GM19035 (cell line): ENCODE results near the gene CPNE6.
A peak's percentile ranks its signal among the peaks of the same experiment; 100 is the strongest.

Source experiments
- ATAC-seq: cut with Tn5 transposase; IDR thresholded peaks from one replicate; pipeline ENCODE4 v1.9.1; 2021; ENCODE audit not compliant: unreplicated experiment

Gene CPNE6

DNA sequence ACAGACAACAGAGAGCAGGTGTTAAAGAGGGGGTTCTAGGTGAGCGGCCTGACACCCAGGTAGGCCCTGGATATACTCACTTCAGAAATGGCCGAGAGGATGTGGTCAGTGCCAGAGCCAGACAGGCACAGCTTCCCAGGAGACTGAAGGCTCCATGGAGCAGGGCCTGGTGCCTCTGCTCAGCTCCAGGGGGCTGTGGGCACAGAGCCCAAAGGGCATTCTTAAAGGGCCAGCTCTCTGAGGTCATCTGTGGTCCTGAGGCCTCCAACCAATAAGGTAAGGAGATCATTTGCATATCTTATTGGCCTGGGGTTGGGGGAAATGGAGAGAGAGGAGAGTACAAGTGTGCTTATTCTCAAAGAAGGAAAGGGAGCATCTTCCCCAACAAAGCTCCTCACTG is 13.1 kb downstream of the CPNE6 start:
- ATAC-seq: no peak

DNA sequence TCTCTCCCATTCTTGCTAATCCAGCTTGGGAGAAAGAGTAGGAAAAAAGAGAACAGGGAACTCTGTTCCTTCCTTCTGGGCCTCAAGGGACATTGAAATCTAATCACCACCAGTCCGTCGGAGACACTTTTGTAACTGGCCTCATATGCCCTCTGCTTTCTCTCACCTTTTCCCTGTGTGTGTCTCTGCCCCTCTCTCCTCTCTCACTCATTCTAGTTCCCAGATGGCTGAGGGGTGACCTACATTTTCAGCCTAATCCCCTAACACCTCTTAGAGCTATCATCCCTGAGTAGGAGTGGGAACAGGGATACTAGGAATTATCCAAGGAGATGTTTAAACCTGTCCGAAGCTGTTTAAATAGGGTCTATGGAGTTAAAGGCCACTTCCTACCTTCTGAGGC is 13.9 kb downstream of the CPNE6 start:
- no peak for ATAC-seq

DNA sequence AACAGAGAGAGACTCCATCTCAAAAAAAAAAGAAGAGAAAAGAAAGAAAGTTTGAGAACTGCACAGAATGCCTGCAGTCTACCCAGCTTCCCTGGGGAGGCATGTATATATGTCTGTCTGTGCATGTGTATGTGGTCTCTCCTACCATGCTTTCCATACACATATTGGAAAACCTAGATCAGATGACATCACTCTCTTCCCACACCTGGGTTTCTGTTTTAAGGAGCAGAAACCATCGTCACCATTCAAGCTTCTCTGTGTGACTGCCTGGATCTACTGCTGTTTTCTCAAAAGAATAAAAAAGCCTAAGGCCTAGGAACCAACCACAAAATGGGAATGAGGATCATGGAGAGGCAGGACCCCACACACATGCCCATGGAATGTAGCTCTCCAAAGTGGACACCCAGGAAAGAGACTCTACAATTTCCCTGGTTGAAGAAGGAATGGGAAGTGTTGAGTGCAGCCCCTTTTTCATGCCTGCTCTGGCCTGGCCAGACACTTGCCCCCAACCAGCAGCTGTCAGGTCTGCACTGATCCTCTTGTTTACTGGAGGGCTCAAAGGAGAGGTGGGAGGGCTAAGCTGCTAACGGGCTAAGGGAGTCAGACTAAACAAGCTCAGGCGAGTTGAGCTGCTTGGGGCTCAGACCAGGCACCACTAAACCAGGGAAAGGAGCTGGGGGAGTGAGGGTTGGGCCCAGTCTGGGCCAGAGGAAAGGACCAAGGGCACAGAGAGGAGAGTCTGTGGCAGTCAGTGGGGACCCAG is 15.0 kb downstream of the CPNE6 start:
- no peak for ATAC-seq

DNA sequence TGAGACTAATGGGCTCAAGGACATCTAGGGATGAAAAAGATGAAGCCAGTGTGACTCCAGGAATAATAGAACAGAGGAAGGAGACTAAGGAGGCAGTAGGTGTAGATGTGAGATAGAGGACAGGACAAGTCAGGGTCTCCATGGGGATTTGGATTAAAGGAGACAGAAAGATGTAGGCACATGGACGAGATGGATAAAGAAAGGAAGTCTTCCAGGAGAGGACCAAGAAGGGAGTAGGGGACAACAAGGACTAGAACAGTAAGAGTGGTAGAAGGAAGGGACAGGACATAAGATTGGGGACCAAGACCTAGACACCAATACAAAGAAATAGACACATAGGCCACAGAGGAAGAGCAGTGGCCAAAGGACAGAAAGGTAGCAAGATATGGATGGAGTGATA is 15.6 kb downstream of the CPNE6 start:
- ATAC-seq: no peak

DNA sequence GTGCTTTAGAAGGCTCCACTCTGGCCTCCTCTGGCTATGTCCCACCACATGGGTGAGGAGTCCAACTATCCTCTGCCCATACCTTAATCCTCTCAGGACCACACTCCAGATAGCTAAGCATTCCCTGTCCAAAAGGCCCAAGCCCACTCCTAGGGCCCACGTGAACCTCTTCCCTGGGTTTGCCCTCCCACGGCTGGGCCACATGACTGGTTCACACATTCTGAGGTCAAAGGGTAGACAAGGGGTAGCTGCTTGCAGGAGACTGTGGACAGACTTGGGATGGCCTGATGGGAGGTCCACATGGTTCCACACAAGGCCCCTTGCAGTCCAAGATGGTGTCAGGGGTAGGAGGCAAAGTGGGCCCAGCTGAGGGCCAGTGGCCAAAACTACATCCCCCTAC is 16.7 kb downstream of the CPNE6 start:
- ATAC-seq: no peak

DNA sequence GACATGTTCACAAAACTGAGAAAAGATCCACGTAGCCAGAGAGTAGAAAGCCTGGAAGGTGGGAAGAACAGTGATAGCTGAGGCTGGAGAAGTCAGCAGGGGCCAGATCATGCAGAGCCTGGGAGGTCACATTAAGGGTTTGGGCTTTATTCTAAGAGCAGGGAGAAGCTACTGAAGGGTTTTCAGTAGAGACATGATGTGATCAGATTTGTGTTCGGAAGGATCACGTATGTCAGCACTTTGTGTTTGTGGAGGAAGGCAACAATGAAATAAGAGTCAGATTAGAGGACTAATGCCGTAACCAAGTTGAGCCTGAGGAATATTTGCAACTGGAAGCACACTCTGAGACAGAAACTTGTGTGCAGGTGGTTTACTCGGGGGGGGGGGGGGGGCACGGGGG is 18.5 kb downstream of the CPNE6 start:
- ATAC-seq: no peak

DNA sequence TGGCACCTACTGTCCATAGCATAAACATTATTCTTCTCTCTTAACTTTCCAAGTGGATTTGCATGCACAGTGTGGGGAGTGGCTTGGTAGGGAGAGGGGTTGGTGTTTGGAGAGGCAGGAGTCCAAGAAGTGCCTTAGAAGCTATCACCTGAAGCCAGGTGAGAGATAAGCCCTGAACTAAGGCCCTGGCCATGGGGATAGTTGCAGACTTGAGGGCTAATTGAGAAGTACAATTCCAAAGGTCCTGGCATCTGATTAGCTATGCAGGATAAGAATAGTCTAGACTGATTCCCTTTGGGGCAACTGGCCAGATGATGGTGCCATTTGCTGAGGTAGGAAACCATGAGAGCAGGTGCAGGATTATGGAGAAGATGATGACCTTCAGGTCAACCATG is 20.7 kb downstream of the CPNE6 start:
- ATAC-seq: no peak

DNA sequence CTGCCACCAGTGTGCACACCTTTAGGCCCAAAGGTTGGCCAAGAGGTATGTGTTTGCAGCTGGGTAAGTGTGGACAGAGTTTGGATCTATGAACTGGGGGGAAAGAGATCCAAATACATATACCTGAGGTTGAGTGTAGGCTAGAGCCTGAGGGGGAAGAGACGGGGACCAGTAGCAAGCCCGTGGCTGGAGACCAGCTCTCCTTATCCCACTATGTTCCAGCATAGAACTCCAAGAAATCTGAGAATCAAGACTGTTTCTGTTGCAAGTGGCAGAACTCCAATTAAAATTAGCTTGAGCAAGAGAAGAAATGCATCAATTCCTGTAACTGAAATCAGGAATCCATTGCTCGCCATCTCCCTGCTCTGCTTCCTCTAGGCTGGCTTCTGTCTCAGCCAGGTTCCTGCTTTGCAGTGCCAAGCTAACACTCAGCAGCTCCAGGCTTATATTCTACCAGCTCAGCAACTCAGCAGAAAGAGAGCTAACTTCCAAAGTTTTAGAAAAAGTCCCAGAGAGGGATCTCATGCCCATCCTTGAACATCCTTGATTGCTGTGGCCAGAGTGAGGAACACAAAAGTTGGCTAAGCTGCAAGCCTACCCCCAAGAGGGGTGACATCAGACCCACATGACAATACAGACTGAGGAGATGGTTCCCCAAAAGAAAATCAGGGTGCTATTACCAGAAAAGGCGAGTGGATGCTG is 21.3 kb downstream of the CPNE6 start:
- ATAC-seq: no peak

DNA sequence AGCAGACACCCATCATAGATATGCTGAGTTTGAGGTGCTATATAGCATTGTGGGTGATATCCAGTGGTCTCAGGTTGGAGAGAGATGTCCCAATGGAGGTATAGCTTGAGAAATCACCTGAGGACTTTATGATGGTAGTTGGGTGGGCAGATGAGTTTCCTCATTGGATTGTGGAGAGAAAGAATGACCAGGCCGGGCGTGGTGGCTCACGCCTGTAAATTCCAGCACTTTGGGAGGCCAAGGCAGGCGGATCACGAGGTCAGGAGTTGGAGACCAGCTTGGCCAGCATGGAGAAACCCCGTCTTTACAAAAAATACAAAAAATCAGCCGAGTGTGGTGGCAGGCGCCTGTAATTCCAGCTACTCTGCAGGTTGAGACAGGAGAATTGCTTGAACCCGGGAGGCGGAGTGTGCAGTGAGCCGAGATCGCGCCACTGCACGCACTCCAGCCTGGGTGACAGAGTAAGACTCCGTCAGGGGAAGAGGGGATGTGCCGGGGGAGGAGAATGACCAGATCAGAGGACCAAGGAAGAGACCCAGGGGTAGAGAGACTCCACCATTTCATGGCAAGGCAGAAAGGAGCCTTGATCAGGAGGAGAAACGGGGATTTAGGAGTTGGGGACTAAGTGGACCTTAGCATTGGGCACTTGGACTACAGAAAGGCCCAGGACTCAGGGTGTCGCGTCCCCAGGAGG is 22.0 kb downstream of the CPNE6 start:
- ATAC-seq: no peak

DNA sequence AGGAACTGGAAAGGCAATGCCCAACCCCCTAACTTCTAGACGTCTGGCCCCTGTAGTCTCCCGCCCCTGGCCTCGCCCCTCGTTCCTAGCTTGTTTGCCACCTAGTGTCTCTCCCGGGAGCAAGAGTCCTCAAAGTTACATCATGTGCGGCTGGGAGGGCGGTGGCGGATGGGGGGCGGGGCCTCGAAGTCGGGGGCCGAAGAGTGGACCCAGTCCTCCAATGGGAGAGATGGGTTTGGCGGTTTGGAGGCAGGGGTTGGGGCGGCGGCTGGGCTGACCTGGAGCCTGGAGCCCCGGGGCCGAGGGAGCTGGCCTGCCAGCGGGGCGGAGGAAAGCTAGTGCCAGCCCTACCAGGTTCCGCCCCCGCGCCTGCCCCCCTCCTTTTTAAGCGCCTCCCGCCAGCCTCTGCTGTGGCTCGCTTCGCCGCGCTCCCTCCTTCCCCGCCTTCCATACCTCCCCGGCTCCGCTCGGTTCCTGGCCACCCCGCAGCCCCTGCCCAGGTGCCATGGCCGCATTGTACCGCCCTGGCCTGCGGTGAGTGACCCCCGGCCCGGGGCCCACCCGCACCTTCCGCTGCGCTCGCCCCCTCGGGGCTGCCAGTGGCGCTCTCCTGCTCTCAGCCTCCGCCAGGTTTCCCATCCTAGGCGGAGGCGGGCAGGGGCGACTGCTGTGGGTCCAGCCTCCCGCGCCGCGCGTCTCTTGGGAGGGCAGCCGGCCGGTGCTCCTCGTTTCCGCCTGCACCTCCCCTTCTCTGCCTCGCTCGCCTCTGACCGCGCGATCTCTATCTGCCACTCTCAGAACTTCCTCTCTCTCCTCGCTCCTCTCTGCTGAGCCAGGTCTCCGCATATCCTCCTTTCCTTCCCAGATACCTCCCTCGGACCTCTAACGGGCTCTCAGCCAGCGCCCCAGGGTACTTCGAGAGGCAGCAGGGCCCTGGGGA is 22.8 kb downstream of the CPNE6 start, which contains the start of gene PCK2:
Gene PCK2, plus strand, starts transcription at position 411 of the 940 bp plus-strand sequence. Its CDS starts 95 bp downstream, at position 506.
- peak; percentile 62 for ATAC-seq

DNA sequence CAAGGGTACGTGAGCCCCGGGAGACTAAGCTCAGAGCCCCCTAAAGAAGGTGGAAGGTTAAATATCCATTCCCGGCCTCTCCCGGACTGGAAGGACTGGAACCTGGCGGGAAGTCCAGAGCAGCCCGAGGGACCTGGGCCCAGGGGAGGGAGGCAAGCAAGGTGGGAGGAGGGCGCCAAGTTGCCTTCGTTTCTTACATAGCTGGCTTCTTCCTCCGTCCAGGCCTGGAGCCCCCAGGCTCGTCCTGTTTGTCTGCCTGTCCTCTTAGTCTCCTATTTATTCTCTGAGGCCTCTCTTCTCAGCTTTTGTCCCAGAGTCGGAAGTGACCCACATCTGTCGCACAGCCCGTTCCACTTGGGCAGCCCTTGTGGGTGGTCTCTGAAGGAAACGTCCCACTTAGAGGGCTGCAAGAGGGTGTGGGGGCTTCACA is 23.5 kb downstream of the CPNE6 start:
- ATAC-seq: no peak

DNA sequence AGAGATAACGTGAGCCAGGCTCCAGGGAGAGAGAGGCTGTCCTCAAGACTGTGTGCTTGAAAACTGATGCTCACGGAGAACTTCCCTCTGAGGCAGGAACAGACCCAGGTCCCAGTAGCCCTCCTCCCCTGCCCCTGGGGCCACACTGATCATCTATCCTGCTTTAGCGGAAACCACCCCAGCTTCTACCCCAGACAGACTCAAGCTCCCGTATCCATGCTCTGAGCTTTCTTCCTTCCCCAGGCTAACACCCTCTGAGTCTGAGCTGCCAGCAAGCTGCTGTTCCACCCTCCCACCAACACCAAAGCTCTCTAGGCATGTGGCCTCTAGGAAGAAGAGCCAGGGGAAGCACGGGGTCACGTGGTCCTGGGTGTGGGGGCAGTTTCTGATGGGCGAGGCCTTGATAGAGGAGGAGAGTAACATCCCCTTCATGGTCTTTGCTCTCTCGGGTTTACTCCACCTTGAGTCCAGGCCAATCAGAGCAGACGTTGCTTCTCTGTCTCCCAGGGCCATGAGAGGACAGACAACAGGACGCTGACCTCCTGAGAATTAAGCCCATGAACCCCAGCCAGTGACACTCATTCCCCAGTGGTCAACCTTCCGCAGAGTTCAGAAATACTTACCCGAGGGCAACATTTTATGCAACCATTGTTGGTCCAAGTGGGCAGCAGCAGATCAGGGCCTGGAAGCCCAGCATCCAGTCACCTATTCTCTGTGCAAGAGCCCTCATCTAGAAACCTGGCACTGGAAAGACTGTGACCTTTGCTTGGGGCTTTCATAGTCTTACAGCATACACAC is 24.1 kb downstream of the CPNE6 start:
- ATAC-seq: peak; percentile 60

DNA sequence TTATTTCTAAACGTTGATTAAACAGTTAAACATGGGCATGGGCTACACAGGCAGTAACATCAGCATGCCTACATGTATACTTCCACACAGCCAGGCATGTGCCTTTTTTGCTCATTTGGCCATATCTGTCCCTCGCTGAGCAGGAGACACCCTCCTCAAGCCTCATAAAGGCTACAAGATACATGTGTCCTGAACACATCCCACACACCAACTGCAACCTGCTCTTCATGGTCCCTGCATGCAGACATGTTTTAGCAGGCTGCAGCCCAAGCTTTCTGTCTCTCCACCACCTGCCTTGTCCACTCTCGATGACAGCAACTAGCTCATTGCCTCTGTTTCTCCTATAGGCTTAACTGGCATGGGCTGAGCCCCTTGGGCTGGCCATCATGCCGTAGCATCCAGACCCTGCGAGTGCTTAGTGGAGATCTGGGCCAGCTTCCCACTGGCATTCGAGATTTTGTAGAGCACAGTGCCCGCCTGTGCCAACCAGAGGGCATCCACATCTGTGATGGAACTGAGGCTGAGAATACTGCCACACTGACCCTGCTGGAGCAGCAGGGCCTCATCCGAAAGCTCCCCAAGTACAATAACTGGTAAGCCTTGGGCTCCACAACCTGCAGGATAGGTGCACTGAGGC is 25.3 kb downstream of the CPNE6 start:
- no peak for ATAC-seq

DNA sequence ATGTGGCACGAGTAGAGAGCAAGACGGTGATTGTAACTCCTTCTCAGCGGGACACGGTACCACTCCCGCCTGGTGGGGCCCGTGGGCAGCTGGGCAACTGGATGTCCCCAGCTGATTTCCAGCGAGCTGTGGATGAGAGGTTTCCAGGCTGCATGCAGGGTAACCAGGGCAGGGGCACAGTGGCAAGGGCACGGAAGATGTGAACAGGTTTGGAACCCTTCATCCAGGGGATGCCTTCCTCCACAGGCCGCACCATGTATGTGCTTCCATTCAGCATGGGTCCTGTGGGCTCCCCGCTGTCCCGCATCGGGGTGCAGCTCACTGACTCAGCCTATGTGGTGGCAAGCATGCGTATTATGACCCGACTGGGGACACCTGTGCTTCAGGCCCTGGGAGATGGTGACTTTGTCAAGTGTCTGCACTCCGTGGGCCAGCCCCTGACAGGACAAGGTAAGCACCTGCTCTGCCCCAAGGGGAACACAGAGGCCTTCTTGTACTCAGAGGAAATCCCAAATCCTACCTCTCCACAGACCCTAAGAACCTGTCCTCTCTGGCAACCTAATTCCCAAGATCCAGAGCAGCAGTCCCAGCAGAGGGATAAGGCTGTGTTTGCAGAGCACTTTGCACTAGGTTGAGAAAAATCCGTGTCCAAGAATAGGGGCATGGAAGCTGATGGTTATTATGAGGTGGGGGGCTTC is 27.0 kb downstream of the CPNE6 start:
- ATAC-seq: no peak

DNA sequence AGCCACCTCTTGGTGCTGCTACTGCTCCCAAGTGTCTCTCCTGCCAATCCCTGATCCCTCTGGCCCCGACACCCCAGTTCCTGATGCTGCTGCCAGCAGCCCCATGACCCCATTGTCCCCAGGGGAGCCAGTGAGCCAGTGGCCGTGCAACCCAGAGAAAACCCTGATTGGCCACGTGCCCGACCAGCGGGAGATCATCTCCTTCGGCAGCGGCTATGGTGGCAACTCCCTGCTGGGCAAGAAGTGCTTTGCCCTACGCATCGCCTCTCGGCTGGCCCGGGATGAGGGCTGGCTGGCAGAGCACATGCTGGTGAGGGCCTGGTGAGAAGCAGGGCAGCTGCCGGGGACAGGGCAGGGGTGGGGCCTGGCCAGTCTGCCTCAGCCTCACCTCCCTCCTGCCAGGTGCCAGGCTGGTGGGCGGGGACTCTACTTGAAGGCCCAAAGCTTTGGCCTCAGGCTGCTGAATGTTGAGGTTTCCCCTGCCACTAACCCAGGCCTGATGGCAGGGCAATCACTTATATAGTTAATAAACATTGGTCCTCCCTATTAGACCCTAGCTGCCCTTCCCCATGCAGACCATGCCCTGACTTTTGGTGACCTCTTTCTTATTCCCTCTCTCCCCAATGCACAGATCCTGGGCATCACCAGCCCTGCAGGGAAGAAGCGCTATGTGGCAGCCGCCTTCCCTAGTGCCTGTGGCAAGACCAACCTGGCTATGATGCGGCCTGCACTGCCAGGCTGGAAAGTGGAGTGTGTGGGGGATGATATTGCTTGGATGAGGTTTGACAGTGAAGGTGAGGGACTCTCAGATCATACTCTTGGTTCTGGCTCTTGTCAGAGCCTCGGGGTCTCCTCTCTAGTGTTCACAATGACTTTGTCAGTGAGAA is 27.8 kb downstream of the CPNE6 start:
- ATAC-seq: no peak

DNA sequence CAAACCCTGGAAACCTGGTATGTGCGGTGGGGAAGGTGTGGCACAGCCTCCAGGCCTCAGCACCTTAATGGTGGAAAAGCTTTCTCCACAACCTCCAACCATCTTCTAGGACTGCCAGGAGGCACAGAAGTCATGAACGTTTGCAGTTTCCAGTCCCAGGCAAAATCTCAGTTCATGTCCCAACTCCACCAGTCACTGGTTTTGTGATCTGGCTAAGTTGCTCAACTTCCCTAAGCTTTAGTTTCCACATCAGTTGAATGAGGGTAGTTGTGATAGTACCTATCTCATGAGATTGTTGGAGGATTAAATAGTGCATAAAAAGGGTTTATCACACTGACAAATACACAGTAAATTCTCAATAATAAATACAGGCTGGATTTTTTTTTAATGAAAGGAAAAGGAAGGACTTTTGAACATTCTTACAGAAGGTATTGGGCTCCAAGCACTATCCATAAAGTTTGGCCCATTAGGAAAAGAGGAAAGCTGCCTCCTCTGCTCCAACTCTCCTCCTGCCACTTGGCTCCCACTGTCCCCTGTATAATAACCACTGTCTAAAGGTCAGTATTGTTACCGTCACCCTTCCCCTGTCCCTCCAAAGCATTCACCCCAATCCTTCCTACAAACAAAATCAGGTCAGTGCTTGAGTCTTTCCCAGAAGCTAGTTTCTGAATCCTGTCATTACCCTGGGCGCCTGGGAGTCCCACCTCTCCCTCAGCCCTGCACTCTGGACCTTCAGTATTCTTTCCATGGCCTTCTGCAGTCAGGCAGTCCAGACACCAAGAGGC is 29.0 kb downstream of the CPNE6 start:
- ATAC-seq: no peak

DNA sequence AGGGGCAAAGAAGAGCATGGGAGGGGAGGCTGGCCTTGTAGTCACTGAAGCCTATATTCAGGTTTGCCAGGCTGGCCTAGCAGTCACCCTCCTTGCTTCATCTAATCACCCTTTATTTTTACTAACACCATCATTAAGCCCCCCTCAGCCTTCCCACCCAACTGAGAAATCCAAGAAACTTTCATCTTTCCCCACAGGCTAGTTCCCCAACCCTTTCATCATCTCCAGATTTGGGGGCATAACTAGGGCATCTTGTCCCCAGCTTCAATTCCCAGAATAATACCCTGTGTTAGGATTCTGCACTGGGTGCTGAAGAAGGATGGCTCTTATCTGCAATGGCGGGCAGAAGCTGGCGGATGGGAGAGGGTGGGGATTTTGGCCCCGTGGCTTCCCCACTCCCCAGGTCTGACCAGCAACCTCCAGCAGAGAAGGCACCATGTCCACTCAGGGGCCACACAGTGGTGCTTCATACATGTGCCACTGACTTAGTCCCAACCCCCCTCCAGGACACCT is 29.7 kb downstream of the CPNE6 start:
- ATAC-seq: no peak
